NCI-H1930 (cell line): ENCODE data around the gene ICAM5.

Experiments used
- DNase-seq, 2 experiments: peaks; one replicate each; lab custom pipeline; 2025; lab: John Stamatoyannopoulos, UW

Gene ICAM5

GRCh38 chr19:10291554-10292205 is 1.9 kb downstream of the ICAM5 start:
- DNase-seq = no peak

- DNase-seq = peak in 1 of 2 experiments; percentile 26
These were observed 2.5 kb downstream of the ICAM5 start for GRCh38 chr19:10292206-10292788.

DNA sequence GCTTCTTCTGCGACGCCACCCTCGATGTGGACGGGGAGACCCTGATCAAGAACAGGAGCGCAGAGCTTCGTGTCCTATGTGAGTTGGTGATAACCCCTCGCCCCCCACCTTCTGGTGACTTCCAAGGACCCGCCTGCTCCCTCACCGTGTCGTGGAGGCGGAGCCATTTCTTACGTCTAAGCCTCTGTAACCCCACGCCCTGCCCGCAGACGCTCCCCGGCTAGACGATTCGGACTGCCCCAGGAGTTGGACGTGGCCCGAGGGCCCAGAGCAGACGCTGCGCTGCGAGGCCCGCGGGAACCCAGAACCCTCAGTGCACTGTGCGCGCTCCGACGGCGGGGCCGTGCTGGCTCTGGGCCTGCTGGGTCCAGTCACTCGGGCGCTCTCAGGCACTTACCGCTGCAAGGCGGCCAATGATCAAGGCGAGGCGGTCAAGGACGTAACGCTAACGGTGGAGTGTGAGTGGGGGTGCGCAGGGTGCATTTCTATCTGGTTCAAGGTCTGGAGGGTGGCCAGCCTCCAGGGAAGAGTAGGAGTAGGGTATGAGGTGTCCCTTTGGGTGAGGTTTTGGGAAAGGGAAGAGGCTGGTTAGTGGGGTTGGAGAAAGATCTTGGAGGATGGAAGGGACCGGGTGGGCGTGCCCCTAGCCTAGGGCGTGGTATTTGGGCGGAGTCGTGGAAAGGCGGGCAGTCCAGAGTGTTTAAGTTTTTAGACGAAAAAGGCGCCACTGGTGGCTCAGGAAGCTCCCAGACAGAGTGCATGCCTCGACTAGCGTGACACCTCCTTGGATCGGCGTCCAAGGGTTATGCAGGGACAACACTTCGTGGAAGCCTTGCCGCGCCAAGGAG is 3.3 kb downstream of the ICAM5 start:
- no peak for DNase-seq

GRCh38 chr19:10293637-10294367 is 4.0 kb downstream of the ICAM5 start:
- no peak for DNase-seq

- peak; percentile 36 to 48 for DNase-seq
These were observed 4.6 kb downstream of the ICAM5 start for GRCh38 chr19:10294368-10294697.

- DNase-seq = no peak
These were observed 5.6 kb downstream of the ICAM5 start for GRCh38 chr19:10295305-10295846.

DNA sequence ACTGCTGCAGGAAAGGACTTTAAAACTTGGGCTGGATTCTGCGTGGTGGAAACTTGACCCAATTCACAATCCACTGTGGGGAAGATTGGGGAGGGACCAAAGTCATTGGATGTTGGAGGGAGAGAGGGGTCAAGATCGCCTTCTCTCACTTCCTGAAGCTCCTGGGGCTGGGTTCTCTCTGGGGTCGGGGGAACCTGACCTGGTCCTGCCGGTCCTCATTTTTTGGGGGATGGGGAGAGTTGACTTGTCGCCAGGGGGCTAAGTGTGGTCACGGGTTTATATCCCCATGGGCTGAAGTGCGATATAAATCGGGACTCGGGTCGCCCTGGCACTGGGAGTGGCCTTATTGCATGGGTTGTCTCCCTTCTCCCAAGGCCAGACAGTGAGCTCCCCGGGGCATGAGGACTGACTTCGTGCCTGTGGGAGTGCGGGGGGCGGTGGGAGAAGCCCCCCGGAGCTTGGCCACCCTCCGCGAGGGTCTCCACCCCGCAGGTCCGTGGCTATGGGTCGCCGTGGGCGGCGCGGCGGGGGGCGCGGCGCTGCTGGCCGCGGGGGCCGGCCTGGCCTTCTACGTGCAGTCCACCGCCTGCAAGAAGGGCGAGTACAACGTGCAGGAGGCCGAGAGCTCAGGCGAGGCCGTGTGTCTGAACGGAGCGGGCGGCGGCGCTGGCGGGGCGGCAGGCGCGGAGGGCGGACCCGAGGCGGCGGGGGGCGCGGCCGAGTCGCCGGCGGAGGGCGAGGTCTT is 6.3 kb downstream of the ICAM5 start:
- DNase-seq = peak in 1 of 2 experiments; percentile 14

DNA sequence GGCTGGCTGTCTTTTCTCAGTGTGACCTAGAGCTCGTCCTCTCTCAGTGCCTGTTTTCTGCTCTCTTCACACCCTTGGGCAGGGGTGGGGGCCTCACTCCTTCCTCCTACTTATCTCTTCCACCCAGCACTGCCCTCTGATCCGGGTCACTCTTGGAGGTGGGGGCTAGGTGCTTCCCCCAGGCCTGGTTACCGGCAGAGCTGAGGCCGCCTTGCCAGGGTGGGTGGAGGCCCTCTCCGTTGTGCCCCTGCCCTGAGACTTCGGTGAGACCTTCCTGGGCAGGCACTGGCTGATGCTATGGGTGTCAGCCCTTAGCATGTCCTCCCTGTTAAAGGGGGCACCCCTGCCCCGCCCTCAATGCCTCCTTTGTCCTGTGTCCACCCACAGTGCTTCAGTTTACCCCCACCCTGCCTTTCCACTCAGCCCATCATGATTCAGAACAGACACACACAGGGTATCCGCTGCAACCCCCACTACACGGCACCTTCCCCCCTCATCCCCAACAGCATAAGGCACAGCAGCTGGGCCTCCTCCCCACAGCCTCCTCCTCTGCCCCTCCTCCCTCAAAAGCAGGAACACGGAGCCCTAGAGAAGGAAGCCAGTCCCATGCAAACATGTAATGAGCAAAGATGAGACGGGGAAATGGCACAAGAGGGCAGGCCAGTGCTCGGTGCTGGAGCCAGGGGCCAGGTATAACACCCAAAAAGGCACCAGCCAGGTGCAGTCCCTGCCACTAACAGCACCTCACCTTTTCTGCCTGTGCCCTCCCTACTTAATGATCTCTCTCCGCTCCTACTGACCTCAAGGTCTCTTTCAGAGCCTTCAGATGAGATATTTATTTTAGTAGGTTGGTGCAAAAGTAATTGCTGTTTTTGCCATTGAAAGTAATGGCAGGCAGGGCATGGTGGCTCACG is 10.1 kb downstream of the ICAM5 start:
- no peak for DNase-seq

DNA sequence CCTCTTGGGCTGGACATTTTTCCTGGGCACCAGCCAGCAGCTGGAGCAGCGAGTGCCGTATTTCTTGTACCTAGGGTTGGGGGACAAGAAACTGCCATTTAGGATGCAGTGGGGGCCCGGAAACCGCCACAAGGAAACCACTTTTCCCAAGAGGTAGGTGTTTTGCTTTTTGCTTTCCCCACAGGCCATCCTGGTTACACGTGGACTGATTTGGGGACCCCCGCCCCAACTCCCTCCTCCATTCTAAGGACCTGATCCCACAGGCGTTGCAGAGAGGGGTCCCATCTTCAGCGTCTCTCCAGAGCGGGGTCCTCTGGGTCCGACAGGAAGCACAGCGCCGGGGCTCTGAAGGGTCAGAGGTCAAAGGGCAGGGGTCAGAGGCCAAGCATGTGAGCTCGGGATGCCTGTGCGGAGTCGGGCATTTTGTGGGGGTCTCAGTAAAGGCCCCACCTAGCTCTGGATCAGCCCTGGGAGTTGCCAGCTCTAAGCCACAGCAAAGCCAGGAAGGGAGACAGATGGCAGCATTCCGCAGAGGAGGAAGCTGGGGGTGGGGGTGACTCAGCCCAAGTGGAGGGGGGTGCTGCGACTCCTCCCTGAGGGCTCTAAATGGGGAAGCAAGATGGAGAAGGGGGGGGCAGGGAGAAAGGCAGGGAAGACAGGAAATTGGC is 15.5 kb downstream of the ICAM5 start:
- DNase-seq = no peak

DNA sequence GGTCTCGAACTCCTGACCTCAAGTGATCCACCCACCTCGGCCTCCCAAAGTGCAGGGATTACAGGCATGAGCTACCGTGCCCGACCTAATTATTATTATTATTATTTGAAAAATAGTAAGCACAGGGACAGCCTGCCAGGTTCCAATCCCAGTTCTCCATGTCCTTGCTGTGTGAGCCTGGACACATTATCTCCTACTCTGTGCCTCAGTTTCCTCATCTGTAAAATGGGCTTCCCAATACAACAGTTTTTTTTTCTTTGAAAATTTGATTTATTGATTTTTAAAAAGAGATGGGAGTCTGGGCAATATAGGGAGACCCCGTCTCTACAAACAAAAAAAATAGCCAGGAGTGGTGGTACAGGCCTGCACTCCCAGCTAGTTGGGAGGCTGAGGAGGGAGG is 16.6 kb downstream of the ICAM5 start:
- no peak for DNase-seq

GRCh38 chr19:10309423-10309822 is 19.7 kb downstream of the ICAM5 start, which contains the start of gene ZGLP1:
TSS of gene ZGLP1 (minus strand) at chr19:10309815.
- DNase-seq = no peak

- peak; percentile 76 to 78 for DNase-seq
These were observed 25.8 kb downstream of the ICAM5 start, which contains the start of gene FDX2 for GRCh38 chr19:10315335-10316214. TSS of gene FDX2 (minus strand) at chr19:10316015. CDS start at chr19:10315996, 19 bp downstream.

DNA sequence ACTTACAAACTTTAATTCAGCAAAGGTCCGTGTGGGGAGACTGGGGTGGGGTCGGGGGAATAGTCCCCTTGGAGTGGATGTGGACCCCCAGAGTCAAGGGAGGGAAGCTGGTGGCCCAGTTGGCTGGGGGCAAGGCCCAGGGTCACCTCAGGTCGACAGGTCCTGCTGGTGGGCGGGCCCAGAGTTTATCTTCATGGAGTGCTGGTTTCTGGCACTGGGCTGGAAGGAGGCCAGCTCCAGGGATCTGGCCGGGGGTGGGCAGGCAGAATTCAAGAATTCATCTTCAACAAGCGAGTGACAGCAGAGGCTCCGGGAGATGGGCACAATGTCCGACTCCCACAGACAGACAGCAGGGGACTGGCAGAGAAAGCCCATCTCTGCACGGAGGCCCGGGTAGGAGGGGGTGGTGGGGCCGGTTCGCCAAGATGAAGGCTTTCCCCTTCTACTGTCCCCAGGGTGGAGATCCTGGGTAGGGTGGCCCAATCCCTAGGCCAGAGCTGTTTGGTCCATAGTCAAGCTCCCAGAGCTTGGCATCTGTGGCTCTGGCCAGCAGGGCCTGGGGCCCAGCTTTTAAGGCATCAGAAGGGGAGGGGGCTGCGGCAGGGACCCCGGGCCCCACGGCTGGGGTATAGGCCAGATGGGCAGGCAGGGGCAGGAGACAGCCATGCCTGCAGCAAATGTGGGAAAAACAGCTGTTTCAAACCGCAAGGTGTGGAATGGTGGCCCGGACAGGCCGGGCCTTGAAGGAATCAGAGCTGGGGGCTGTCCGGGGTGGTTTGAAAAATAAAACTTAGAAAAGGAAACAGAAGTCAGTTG is 26.7 kb downstream of the ICAM5 start:
- DNase-seq = no peak

DNA sequence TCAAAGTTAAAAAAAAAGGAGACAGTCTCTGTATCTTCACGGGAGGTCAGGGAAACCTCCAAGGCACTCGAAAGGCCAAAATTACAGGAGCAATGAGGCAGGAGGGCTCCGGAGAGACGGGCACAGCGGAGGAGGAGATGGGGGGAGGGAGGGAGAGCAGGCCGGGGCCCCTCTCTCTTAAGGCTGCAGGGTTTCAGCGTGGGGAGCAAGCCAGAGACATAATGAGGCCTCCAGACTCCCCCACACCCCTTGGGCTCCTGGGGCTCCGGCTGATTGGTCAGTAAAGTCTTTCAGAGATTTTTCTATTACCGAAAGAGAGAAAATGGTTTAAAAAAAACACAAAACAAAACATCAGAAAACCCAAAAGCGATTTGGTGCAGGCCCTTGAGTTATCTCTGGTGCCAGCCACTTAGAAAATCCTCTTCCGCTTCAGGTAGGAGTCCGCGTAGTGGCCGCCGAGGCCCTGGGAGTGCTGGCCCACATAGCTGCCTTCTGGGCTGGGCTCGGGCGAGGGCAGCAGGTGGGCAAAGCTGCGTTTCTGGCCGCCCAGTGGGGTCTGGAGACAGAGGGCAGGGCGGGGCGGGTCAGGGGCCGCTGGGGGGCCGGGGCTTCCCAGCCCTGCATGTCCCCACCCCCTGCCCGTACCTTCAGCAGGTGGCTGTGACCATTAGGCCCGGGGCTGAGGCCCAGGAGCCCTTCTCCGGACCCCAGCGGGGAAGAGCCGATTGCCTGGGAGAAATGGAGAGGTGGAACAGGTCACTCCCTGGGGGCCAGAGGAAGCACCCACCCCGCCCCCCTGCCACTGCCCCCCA is 27.5 kb downstream of the ICAM5 start:
- DNase-seq = no peak

- DNase-seq = no peak
These were observed 28.2 kb downstream of the ICAM5 start for GRCh38 chr19:10317857-10318462.
